GM23248 (cell line): Measurements from ENCODE around the gene KIF6. TPM values are rescaled to one million over a fixed set of nuclear protein-coding genes. Genes with fewer than 3 reads are reported as not detected.
A peak's percentile ranks its signal among the peaks of the same experiment; 100 is the strongest.

ENCODE experiments used
- DNase-seq: peaks from one replicate; pipeline ENCODE4 v3.0.0-alpha.2; 2015
- H2AFZ ChIP-seq: fragments of 200-600 bp; sonication (generic); 2 replicates; pipeline ENCODE4 v1.6.1; 2016; ENCODE audit warnings: antibody characterized with exemption
- H3F3A ChIP-seq: fragments of 200-600 bp; sonication (generic); 2 replicates; pipeline ENCODE4 v1.6.1; 2016; ENCODE audit warnings: mild to moderate bottlenecking, antibody characterized with exemption, mixed run types; ENCODE audit not compliant: insufficient read depth
- H3K27ac ChIP-seq: fragments of 200-600 bp; sonication (generic); 2 replicates; pipeline ENCODE4 v1.5.1; 2016; ENCODE audit warnings: mild to moderate bottlenecking
- H3K27me3 ChIP-seq: fragments of 200-600 bp; sonication (generic); replicated peaks from 2 replicates; pipeline ENCODE4 v1.6.1; 2016; ENCODE audit warnings: mild to moderate bottlenecking; ENCODE audit not compliant: insufficient read depth
- H3K36me3 ChIP-seq: fragments of 200-600 bp; sonication (generic); 2 replicates; pipeline ENCODE4 v1.6.1; 2016; ENCODE audit warnings: low read depth, mild to moderate bottlenecking
- H3K4me1 ChIP-seq: fragments of 200-600 bp; sonication (generic); 2 replicates; pipeline ENCODE4 v1.6.1; 2016; ENCODE audit warnings: mild to moderate bottlenecking; ENCODE audit not compliant: insufficient read depth
- H3K4me2 ChIP-seq: fragments of 200-600 bp; sonication (generic); one replicate; pipeline ENCODE4 v1.6.1; 2016; ENCODE audit warnings: mild to moderate bottlenecking; ENCODE audit not compliant: unreplicated experiment
- H3K4me3 ChIP-seq: fragments of 200-600 bp; sonication (generic); 2 replicates; pipeline ENCODE4 v1.5.1; 2016; ENCODE audit warnings: mild to moderate bottlenecking
- H3K79me2 ChIP-seq: fragments of 200-600 bp; sonication (generic); 2 replicates; pipeline ENCODE4 v1.6.1; 2016; ENCODE audit warnings: mild to moderate bottlenecking; ENCODE audit not compliant: insufficient read depth
- H3K9ac ChIP-seq: fragments of 200-600 bp; sonication (generic); 2 replicates; pipeline ENCODE4 v1.6.1; 2016; ENCODE audit warnings: mild to moderate bottlenecking
- H3K9me2 ChIP-seq: fragments of 200-600 bp; sonication (generic); 2 replicates; pipeline ENCODE4 v1.6.1; 2016; ENCODE audit warnings: mixed run types, mild to moderate bottlenecking, moderate library complexity; ENCODE audit not compliant: insufficient read depth
- H3K9me3 ChIP-seq: fragments of 200-600 bp; sonication (generic); one replicate; pipeline ENCODE4 v1.6.1; 2017; ENCODE audit warnings: low read depth
- H4K20me1 ChIP-seq: fragments of 200-600 bp; sonication (generic); 2 replicates; pipeline ENCODE4 v1.6.0; 2016; ENCODE audit not compliant: insufficient read depth
- EZH2 ChIP-seq: fragments of 200-600 bp; sonication (generic); IDR thresholded peaks from 2 replicates; pipeline ENCODE4 v1.6.1; 2018; ENCODE audit warnings: antibody characterized with exemption, mild to moderate bottlenecking; ENCODE audit not compliant: insufficient read depth, poor library complexity, severe bottlenecking
- EZH2phosphoT487 ChIP-seq: fragments of 200-600 bp; sonication (generic); IDR thresholded peaks from 2 replicates; pipeline ENCODE4 v1.6.1; 2018; ENCODE audit warnings: antibody characterized with exemption, moderate library complexity, mild to moderate bottlenecking, low read depth; ENCODE audit not compliant: insufficient read depth
- WGBS, 2 experiments: methylation state at CpG; one replicate each; pipeline ENCODE4 v1.1.6; 2015 to 2017; ENCODE audit warnings: low lambda C conversion rate in 2 of 2, low coverage in 1 of 2; ENCODE audit errors: missing lambda C conversion rate in 2 of 2; 5-methylcytosine and 5-hydroxymethylcytosine counted together
- in situ Hi-C: fragments of 300-500 bp; cut with MboI; formaldehyde crosslinking; loops from 2 replicates; pipeline ENCODE4 v1.15.0; 2020
- polyA plus RNA-seq: library from polyadenylated mRNA; unstranded; fragments of >200 nt; fragmentation: Nextera tagmentation; extraction: Ambion mirVana; gene quantifications from 2 replicates; pipeline ENCODE4 v1.2.1, GENCODE V29; 2016
- total RNA-seq: library from RNA; depleted of rRNA; stranded (reverse); fragments of >200 nt; shearing (Covaris generic); gene quantifications from 2 replicates; pipeline ENCODE4 v1.2.3, GENCODE V29; 2014

The KIF6 gene
- total and polyA plus RNA-seq, 2 experiments from 2014 or later = 0.22 to 0.91 TPM

DNA sequence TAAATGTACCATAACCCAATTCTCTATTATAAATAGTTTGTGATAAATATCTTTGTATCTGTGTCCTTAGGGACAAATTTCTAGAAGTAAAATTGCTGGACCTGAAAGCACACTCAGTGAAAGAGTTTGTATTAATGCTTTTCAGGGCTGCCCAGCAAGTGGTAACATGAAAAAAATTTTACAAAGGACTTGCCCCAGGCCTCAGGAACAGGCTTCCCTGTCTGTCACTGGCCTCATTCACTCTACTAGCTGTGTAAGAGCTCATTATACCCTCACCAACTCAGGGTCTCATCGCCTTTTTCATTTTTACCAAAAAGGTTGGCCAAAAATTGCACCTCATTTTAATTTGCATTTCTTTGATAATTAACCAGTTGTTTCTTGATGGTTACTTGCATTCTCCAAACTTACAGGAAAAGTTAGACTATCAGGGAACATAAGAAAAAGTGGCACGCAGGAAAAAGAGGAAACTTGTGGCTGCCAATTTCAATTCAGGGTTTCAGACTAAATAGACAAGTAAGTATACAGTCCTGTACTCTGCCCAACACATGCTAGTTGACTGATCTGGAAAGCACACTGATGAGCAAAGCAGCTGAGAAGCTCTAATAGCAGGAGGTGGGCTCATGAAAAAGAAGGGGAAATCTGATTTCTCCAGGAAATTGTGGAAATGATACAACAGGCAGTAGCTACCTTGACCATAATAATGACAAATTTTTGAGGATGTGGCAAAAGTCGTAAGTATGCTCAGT lies 161.5 kb downstream of the KIF6 start:
- no peaks in the 10 kb centered on the region for H3K36me3 ChIP-seq
- DNase-seq = no peak

DNA sequence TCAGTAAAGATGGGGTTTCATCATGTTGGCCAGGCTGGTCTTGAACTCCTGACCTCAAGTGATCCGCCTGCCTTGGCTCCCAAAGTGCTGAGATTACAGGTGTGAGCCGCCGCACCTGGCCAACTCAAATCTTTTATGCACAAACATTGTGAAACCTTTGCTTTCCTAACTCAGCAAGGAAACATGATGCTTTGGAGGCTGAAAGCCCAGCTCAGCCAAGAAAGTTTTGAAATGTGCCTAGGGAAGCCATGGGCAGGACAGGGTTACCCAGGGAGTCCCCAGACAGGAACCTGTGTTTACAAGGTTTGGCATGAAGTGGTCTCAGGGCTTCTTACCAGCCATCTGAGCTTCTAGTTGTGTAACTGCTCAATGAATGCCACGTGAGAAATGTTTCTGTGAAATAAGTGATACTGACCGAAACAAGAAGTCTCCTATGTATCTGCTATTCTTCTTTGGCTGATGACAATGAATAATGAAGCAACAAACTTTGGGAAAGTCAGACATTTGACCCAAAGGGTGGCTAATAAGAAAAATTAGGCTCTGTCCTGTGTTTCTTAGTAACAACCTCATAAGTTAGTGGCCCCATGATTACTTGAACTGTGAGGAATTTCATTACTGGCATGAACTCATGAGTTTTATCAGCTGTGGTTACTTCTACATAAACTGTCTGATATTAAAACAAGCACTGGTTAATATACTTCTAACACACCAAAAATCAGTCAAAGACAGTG lies 163.5 kb downstream of the KIF6 start:
- Histone ChIP-seq H3K36me3 (no peaks in the 10 kb centered on the region), H3K9ac (no peak overlapping the region), H3K27ac (no peak overlapping the region), H3K79me2 (no peaks in the 10 kb centered on the region), H3K9me3 (no peaks in the 10 kb centered on the region), H3K9me2 (no peaks in the 10 kb centered on the region), H3K4me1 (peaks cover 19% of the 10 kb centered on the region), H4K20me1 (no peaks in the 10 kb centered on the region), H3F3A (0 out of 2 replicates have a peak, but pooled peaks cover 6% of the 10 kb centered on the region), H3K4me3 (no peak overlapping the region), H3K27me3 (no peaks in the 10 kb centered on the region), H2AFZ (no peak overlapping the region), H3K4me2 (no peak overlapping the region)
- WGBS, 2 experiments = 66% methylated on average over 5 of the region's 5 CpGs
- no peak for TF ChIP-seq EZH2phosphoT487
- in situ Hi-C loops = no loop called here
- DNase-seq = peak; percentile 33

More for the DNA sequence above, 161.5 kb downstream of the KIF6 start:
- in situ Hi-C loops = no loop called here
- peaks cover 2% of the 10 kb centered on the region; the same call in 1 of the 2 replicates for H3F3A ChIP-seq
- no peak overlapping the region for H3K4me3 ChIP-seq
- no peaks in the 10 kb centered on the region for H3K9me2 ChIP-seq
- no peak overlapping the region for H3K27ac ChIP-seq
- whole genome bisulfite sequencing, 2 experiments = 91 to 94% methylated on average over 3 of the region's 3 CpGs
- H3K4me1 ChIP-seq = peaks cover 31% of the 10 kb centered on the region
- TF ChIP-seq EZH2 = no peak
- no peak for TF ChIP-seq EZH2phosphoT487
- no peak overlapping the region for H2AFZ ChIP-seq
- H4K20me1 ChIP-seq = no peaks in the 10 kb centered on the region
- H3K27me3 ChIP-seq = no peaks in the 10 kb centered on the region
- H3K4me2 ChIP-seq = no peak overlapping the region
- no peaks in the 10 kb centered on the region for H3K9me3 ChIP-seq
- H3K79me2 ChIP-seq = no peaks in the 10 kb centered on the region
- H3K9ac ChIP-seq = no peak overlapping the region

DNA sequence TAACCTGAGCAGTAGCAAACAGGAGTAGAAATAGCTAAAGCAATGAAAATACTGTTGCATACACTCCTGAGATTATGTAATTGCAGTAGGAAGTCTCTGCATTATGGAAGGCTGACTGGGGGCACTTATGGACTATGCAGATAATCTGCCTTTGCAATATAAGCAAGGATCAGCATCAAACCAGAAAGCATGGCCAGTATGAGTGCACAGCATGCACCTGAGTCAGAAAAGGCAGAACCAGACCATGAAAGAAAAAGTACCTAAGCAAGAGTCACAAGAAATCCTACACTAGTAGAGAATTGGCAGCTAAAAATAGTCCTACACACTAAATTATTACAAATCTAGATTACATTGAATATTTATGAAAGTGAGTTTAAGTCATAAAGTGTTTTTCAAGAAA lies 164.3 kb downstream of the KIF6 start:
- in situ Hi-C loops = no loop called here

DNA sequence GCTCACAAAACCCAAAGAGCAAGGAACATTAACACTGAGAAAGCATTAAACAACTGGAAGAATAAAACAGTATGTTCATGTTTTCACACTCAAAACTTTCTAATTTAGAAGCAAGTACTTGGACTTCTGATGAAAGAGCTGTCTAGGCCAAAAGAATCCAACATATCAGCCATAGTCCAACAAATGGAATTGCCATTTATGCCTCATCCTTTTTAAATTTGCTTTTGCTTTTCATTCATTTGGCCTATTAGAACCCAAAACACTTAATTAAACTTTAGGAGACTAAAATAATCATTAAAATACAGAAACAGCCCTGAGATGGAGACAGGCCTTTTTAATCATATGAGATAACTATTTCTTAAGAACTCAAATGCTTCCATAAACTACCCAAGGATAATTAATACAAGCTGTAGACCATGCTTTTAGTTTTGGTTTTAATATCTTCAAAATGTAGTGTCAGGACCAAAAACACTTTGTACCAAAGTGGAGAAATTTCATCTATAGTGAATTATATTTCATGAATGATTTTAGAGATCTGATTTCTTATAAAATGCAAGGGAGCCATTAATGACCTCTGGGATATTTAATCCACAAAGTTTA lies 166.5 kb downstream of the KIF6 start:
- in situ Hi-C loops = no loop called here
- H3K79me2 ChIP-seq = no peaks in the 10 kb centered on the region
- no peak for DNase-seq
- H3K4me3 ChIP-seq = no peak overlapping the region
- no peak for TF ChIP-seq EZH2
- TF ChIP-seq EZH2phosphoT487 = no peak
- no peak overlapping the region for H3K4me2 ChIP-seq
- no peaks in the 10 kb centered on the region for H3K9me3 ChIP-seq
- no peaks in the 10 kb centered on the region for H3K27me3 ChIP-seq
- no peak overlapping the region for H3K27ac ChIP-seq
- H3K36me3 ChIP-seq = no peaks in the 10 kb centered on the region
- peaks cover 15% of the 10 kb centered on the region for H3K4me1 ChIP-seq
- H2AFZ ChIP-seq = no peak overlapping the region
- H3F3A ChIP-seq = peaks cover 7% of the 10 kb centered on the region; the same call in 1 of the 2 replicates
- H3K9me2 ChIP-seq = no peaks in the 10 kb centered on the region
- H4K20me1 ChIP-seq = no peaks in the 10 kb centered on the region
- no peak overlapping the region for H3K9ac ChIP-seq

More for the DNA sequence above, 164.3 kb downstream of the KIF6 start:
- Histone ChIP-seq H3K4me1 (peaks cover 11% of the 10 kb centered on the region), H3K27me3 (no peaks in the 10 kb centered on the region), H3K27ac (no peak overlapping the region), H3K9me2 (no peaks in the 10 kb centered on the region), H3K4me2 (no peak overlapping the region), H3K36me3 (no peaks in the 10 kb centered on the region), H3K4me3 (no peak overlapping the region), H3K9me3 (no peaks in the 10 kb centered on the region), H4K20me1 (no peaks in the 10 kb centered on the region), H2AFZ (no peak overlapping the region), H3F3A (0 out of 2 replicates have a peak, but pooled peaks cover 6% of the 10 kb centered on the region), H3K79me2 (no peaks in the 10 kb centered on the region), H3K9ac (no peak overlapping the region)
- DNase-seq = no peak
- TF ChIP-seq EZH2 (no peak), EZH2phosphoT487 (no peak)
